GM23338 (cell line): ENCODE measurements around the gene PDIK1L. TPM values are rescaled to one million over a fixed set of nuclear protein-coding genes. Genes with fewer than 3 reads are reported as not detected.

Experiments used
- ATAC-seq: fragments of 200-7000 bp; cut with Tn5 transposase; 3 replicates; pipeline ENCODE4 v1.9.1; 2020
- DNase-seq: peaks from one replicate; pipeline ENCODE4 v3.0.0-alpha.2; 2015; ENCODE audit warnings: low spot score
- H2AFZ ChIP-seq: fragments of 200-600 bp; sonication (generic); 2 replicates; pipeline ENCODE4 v1.8.0; 2016; ENCODE audit warnings: antibody characterized with exemption, mild to moderate bottlenecking, moderate library complexity
- H3F3A ChIP-seq: fragments of 200-600 bp; sonication (generic); replicated peaks from 2 replicates; pipeline ENCODE4 v1.8.0; 2017; ENCODE audit warnings: antibody characterized with exemption, mixed run types, low read depth
- H3K27ac ChIP-seq: fragments of 200-600 bp; sonication (generic); 2 replicates; pipeline ENCODE4 v1.6.1; 2016; ENCODE audit warnings: low read depth
- H3K27me3 ChIP-seq: fragments of 200-600 bp; sonication (generic); 2 replicates; pipeline ENCODE4 v1.8.0; 2016; ENCODE audit warnings: mild to moderate bottlenecking, mixed run types, moderate library complexity; ENCODE audit not compliant: insufficient read depth
- H3K36me3 ChIP-seq: fragments of 200-600 bp; sonication (generic); 2 replicates; pipeline ENCODE4 v1.8.0; 2016; ENCODE audit warnings: mild to moderate bottlenecking; ENCODE audit not compliant: insufficient read depth
- H3K4me1 ChIP-seq: fragments of 200-600 bp; sonication (generic); 2 replicates; pipeline ENCODE4 v1.8.0; 2016; ENCODE audit warnings: mild to moderate bottlenecking, moderate library complexity; ENCODE audit not compliant: insufficient read depth
- H3K4me2 ChIP-seq: fragments of 200-600 bp; sonication (generic); 2 replicates; pipeline ENCODE4 v1.7.1; 2017; ENCODE audit warnings: mixed run types
- H3K4me3 ChIP-seq: fragments of 200-600 bp; sonication (generic); 2 replicates; pipeline ENCODE4 v1.6.1; 2016; ENCODE audit warnings: mixed run types
- H3K79me2 ChIP-seq: fragments of 200-600 bp; sonication (generic); replicated peaks from 2 replicates; pipeline ENCODE4 v1.8.0; 2017; ENCODE audit warnings: mild to moderate bottlenecking; ENCODE audit not compliant: insufficient read depth
- H3K9me2 ChIP-seq: fragments of 200-600 bp; sonication (generic); 2 replicates; pipeline ENCODE4 v1.8.0; 2017; ENCODE audit not compliant: insufficient read depth
- H4K20me1 ChIP-seq: fragments of 200-600 bp; sonication (generic); replicated peaks from 2 replicates; pipeline ENCODE4 v1.8.0; 2017; ENCODE audit warnings: mild to moderate bottlenecking; ENCODE audit not compliant: insufficient read depth
- H3K27ac Mint-ChIP-seq: 2 replicates; pipeline ENCODE4 v1.8.0; 2020; ENCODE audit warnings: inconsistent platforms, mild to moderate bottlenecking, moderate library complexity, mixed read lengths
- H3K27me3 Mint-ChIP-seq: 3 replicates; pipeline ENCODE4 v1.8.0; 2022; ENCODE audit warnings: low read depth, mild to moderate bottlenecking, moderate library complexity, mixed read lengths, inconsistent platforms; ENCODE audit not compliant: insufficient read depth, poor library complexity
- H3K36me3 Mint-ChIP-seq: 3 replicates; pipeline ENCODE4 v1.8.0; 2021; ENCODE audit warnings: low read depth, mild to moderate bottlenecking, inconsistent platforms, moderate library complexity, mixed read lengths
- H3K4me1 Mint-ChIP-seq: 3 replicates; pipeline ENCODE4 v1.8.0; 2020; ENCODE audit warnings: mild to moderate bottlenecking, inconsistent platforms, mixed read lengths
- H3K4me3 Mint-ChIP-seq: 3 replicates; pipeline ENCODE4 v1.8.0; 2021; ENCODE audit warnings: moderate library complexity, mild to moderate bottlenecking, inconsistent platforms, mixed read lengths
- H3K9me3 Mint-ChIP-seq: 3 replicates; pipeline ENCODE4 v1.8.0; 2020; ENCODE audit warnings: moderate library complexity, mild to moderate bottlenecking, inconsistent platforms, mixed read lengths
- EZH2 ChIP-seq: fragments of 200-600 bp; sonication (generic); IDR thresholded peaks from one replicate; pipeline ENCODE4 v1.8.0; 2017; ENCODE audit warnings: antibody characterized with exemption, mild to moderate bottlenecking, low read depth; ENCODE audit not compliant: unreplicated experiment
- NANOG ChIP-seq: IDR thresholded peaks from 2 replicates; pipeline ENCODE4 v1.6.1; 2016; ENCODE audit warnings: antibody characterized with exemption, borderline replicate concordance
- ZNF114 ChIP-seq: fragments of 250-450 bp; sonication (Bioruptor Pico); IDR thresholded peaks from 2 replicates; pipeline ENCODE4 v1.5.0; 2020; ENCODE audit warnings: mild to moderate bottlenecking, moderate library complexity
- ZNF331 ChIP-seq: fragments of 250-450 bp; sonication (Bioruptor Pico); IDR thresholded peaks from 2 replicates; pipeline ENCODE4 v1.5.0; 2020; ENCODE audit warnings: low read depth, mild to moderate bottlenecking, moderate library complexity
- polyA plus RNA-seq: library from polyadenylated mRNA; unstranded; fragments of >200 nt; fragmentation: Nextera tagmentation; extraction: Ambion mirVana; gene quantifications from 2 replicates; pipeline ENCODE4 v1.2.1, GENCODE V29; 2016
- total RNA-seq: library from RNA; depleted of rRNA; stranded (reverse); fragments of >200 nt; shearing (Covaris generic); gene quantifications from 2 replicates; pipeline ENCODE4 v1.2.3, GENCODE V29; 2014
- TF ChIP-seq, protein P1 (sequence below): IDR thresholded peaks from 2 replicates; pipeline ENCODE4 v1.6.1; 2016; ENCODE audit warnings: antibody characterized with exemption
- TF ChIP-seq, protein P2 (sequence below): IDR thresholded peaks from one replicate; pipeline ENCODE4 v1.6.1; 2018; ENCODE audit warnings: antibody characterized with exemption; ENCODE audit not compliant: unreplicated experiment
- TF ChIP-seq, protein P3 (sequence below), 2 experiments: fragments of 200-600 bp in 1 of 2; sonication (generic) in 1 of 2; conservative IDR thresholded peaks; 2 replicates each; pipeline versions ENCODE4 v1.5.1 to v1.6.1; 2016 to 2017; ENCODE audit warnings: antibody characterized with exemption in 2 of 2, low read depth in 2 of 2, mild to moderate bottlenecking in 2 of 2, moderate library complexity in 1 of 2

PDIK1L gene
- total and polyA plus RNA-seq, 2 experiments from 2014 or later: 1.6 to 3.0 TPM

DNA sequence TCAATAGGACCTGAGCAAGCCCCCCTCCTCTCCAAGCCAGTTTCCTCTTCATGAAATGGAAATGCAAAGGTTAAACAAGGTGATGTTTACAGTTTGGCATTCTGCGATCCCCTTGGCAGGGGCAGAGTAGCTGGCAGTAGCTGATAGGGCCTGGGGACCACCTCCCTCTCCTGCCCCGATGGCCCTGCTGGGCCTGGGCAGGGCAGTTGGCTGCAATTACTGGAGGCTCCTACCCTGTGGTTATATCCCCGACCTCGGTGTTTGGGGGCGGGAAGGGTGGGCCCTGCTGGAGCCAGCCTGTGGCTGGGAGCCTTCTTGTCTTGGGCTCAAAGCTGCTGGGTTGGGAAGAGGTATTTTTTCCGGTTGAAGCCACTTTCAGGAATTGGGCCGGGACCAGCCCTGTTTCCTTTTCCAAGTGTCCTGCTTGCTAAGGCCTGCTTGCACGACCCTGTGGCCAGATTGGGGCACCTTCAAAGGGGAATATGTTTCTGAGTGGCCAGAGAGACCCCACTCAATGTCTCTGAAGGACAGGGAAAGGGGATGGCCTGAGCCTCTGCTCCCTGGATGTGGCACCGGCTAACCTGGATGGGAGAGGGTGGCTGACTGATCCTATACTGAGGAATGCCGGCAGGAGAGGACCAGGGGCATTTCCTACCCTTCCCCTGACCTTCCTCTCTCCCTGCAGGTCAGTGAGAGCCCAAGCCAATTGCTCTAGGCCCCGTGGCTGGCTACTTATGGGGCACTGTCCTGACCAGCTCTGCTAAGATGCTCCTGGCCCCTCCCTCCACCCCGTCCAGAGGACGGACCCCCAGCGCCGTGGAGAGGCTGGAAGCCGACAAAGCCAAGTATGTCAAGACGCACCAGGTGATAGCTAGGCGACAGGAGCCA is 49.1 kb downstream of the PDIK1L start:
- peak; percentile 13 for ATAC-seq
- no peak overlapping the region for H3K27ac ChIP-seq
- no peaks in the 10 kb centered on the region for H4K20me1 ChIP-seq
- peaks cover 100% of the 10 kb centered on the region for H3K27me3 ChIP-seq
- Mint-ChIP-seq H3K4me3 (peak overlapping the region; percentile 67), H3K36me3 (no peaks in the 10 kb centered on the region), H3K27me3 (peaks cover 80% of the 10 kb centered on the region), H3K27ac (no peak overlapping the region), H3K9me3 (peaks cover 3% of the 10 kb centered on the region; the same call in 1 of the 3 replicates), H3K4me1 (peaks cover 56% of the 10 kb centered on the region)
- H3K4me1 ChIP-seq: peaks cover 49% of the 10 kb centered on the region
- TF ChIP-seq EZH2: peak; percentile 78
- TF ChIP-seq ZNF331 (CRISPR knock-in tag): no peak
- TF ChIP-seq NANOG: no peak
- TF ChIP-seq, protein P1, sequence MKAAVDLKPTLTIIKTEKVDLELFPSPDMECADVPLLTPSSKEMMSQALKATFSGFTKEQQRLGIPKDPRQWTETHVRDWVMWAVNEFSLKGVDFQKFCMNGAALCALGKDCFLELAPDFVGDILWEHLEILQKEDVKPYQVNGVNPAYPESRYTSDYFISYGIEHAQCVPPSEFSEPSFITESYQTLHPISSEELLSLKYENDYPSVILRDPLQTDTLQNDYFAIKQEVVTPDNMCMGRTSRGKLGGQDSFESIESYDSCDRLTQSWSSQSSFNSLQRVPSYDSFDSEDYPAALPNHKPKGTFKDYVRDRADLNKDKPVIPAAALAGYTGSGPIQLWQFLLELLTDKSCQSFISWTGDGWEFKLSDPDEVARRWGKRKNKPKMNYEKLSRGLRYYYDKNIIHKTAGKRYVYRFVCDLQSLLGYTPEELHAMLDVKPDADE: no peak
- no peaks in the 10 kb centered on the region for H3K9me2 ChIP-seq
- no peaks in the 10 kb centered on the region for H3K79me2 ChIP-seq
- peak overlapping the region; percentile 87 for H3K4me2 ChIP-seq
- DNase-seq: peak; percentile 35
- H3K36me3 ChIP-seq: no peaks in the 10 kb centered on the region
- peak overlapping the region; percentile 95 for H2AFZ ChIP-seq
- peaks cover 9% of the 10 kb centered on the region; the same call in 1 of the 2 replicates for H3F3A ChIP-seq
- H3K4me3 ChIP-seq: peak overlapping the region; percentile 65

DNA sequence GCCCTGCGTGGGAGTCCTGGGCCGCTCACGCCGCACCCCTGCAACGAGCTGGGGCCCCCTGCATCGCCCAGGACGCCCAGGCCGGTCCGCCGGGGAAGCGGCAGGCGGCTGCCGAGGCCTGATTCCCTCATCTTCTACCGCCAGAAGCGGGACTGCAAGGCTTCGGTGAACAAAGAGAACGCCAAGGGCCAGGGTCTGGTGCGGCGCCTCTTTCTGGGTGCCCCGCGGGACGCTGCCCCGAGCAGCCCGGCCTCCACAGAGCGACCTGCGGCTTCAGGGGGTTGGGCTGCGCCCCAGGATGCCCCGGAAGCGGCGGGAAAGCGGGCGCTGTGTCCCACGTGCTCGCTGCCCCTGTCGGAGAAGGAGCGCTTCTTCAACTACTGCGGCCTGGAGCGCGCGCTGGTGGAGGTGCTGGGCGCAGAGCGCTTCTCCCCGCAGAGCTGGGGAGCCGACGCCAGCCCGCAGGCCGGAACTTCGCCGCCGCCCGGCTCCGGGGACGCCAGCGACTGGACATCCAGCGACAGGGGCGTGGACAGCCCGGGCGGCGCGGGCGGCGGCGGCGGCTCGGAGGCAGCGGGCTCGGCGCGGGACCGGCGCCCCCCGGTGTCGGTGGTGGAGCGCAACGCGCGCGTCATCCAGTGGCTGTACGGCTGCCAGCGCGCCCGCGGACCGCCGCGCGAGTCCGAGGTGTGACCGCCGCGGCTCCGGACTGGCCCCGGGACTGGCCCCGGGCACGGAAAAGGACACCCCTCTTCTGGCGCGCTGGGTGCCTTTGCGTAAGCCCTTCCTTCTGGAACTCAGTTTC is 50.0 kb downstream of the PDIK1L start:
- H3K4me1 ChIP-seq: peaks cover 42% of the 10 kb centered on the region
- no peaks in the 10 kb centered on the region for H3K36me3 ChIP-seq
- H3K4me3 ChIP-seq: peak overlapping the region; percentile 65
- no peaks in the 10 kb centered on the region for H3K36me3 Mint-ChIP-seq
- H3K9me2 ChIP-seq: no peaks in the 10 kb centered on the region
- peak overlapping the region; percentile 95 for H2AFZ ChIP-seq
- H3K79me2 ChIP-seq: no peaks in the 10 kb centered on the region
- H3K4me2 ChIP-seq: peak overlapping the region; percentile 87
- H4K20me1 ChIP-seq: no peaks in the 10 kb centered on the region
- TF ChIP-seq ZNF114 (CRISPR knock-in tag) (no peak), EZH2 (peak; percentile 46)
- TF ChIP-seq, protein P2, sequence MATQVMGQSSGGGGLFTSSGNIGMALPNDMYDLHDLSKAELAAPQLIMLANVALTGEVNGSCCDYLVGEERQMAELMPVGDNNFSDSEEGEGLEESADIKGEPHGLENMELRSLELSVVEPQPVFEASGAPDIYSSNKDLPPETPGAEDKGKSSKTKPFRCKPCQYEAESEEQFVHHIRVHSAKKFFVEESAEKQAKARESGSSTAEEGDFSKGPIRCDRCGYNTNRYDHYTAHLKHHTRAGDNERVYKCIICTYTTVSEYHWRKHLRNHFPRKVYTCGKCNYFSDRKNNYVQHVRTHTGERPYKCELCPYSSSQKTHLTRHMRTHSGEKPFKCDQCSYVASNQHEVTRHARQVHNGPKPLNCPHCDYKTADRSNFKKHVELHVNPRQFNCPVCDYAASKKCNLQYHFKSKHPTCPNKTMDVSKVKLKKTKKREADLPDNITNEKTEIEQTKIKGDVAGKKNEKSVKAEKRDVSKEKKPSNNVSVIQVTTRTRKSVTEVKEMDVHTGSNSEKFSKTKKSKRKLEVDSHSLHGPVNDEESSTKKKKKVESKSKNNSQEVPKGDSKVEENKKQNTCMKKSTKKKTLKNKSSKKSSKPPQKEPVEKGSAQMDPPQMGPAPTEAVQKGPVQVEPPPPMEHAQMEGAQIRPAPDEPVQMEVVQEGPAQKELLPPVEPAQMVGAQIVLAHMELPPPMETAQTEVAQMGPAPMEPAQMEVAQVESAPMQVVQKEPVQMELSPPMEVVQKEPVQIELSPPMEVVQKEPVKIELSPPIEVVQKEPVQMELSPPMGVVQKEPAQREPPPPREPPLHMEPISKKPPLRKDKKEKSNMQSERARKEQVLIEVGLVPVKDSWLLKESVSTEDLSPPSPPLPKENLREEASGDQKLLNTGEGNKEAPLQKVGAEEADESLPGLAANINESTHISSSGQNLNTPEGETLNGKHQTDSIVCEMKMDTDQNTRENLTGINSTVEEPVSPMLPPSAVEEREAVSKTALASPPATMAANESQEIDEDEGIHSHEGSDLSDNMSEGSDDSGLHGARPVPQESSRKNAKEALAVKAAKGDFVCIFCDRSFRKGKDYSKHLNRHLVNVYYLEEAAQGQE: no peak
- TF ChIP-seq, protein P3, sequence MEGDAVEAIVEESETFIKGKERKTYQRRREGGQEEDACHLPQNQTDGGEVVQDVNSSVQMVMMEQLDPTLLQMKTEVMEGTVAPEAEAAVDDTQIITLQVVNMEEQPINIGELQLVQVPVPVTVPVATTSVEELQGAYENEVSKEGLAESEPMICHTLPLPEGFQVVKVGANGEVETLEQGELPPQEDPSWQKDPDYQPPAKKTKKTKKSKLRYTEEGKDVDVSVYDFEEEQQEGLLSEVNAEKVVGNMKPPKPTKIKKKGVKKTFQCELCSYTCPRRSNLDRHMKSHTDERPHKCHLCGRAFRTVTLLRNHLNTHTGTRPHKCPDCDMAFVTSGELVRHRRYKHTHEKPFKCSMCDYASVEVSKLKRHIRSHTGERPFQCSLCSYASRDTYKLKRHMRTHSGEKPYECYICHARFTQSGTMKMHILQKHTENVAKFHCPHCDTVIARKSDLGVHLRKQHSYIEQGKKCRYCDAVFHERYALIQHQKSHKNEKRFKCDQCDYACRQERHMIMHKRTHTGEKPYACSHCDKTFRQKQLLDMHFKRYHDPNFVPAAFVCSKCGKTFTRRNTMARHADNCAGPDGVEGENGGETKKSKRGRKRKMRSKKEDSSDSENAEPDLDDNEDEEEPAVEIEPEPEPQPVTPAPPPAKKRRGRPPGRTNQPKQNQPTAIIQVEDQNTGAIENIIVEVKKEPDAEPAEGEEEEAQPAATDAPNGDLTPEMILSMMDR (conservative IDR thresholded peaks at IDR 0.05; ENCODE audit: low read depth in 2 of 2): peak in 1 of 2 experiments; percentile 24; a peak in 2 of 4 replicates
- peak overlapping the region; percentile 73 for H3K4me3 Mint-ChIP-seq
- peaks cover 76% of the 10 kb centered on the region for H3K27me3 Mint-ChIP-seq
- H3K27ac Mint-ChIP-seq: no peak overlapping the region
- no peak overlapping the region for H3K27ac ChIP-seq
- H3K9me3 Mint-ChIP-seq: peaks cover 3% of the 10 kb centered on the region; the same call in 1 of the 3 replicates
- peak; percentile 19 for ATAC-seq
- peaks cover 99% of the 10 kb centered on the region for H3K27me3 ChIP-seq
- DNase-seq: peak; percentile 76
- H3K4me1 Mint-ChIP-seq: peaks cover 51% of the 10 kb centered on the region
- H3F3A ChIP-seq: peaks cover 9% of the 10 kb centered on the region; the same call in 1 of the 2 replicates
